ENCODE measurements around the gene LINGO3. TPM values are rescaled to one million over a fixed set of nuclear protein-coding genes. Genes with fewer than 3 reads are reported as not detected.

Gene LINGO3
- total and polyA plus RNA-seq, 2 of the 8 experiments (the other 6 are each of a cell fraction or from before 2014, with no cell fraction given), result 0.59 TPM; not detected in 1

- TF ChIP-seq RAD21 (IDR thresholded peaks at IDR 0.05 in 1 of 2, conservative IDR thresholded peaks at IDR 0.05 in 1 of 2; ENCODE audit: low read depth in 2 of 2, low read length in 2 of 2) (no peak), JUN (IDR thresholded peaks at IDR 0.05; ENCODE audit: low read depth, low read length) (no peak)
Measured at GRCh38 chr19:2338055-2338615, 30.2 kb upstream of the LINGO3 start (continued).
